Neural progenitor cell (in vitro differentiated cells): ENCODE results near the gene ENPP1.

Experiments
- CTCF ChIP-seq: fragments of 200-600 bp; sonication (generic); IDR thresholded peaks from 2 replicates; pipeline ENCODE4 v1.5.1; 2017; ENCODE audit warnings: antibody characterized with exemption, mild to moderate bottlenecking
- EZH2 ChIP-seq: fragments of 200-600 bp; sonication (generic); IDR thresholded peaks from 2 replicates; pipeline ENCODE4 v1.6.1; 2017; ENCODE audit warnings: antibody characterized with exemption, mild to moderate bottlenecking, moderate library complexity
- EZH2phosphoT487 ChIP-seq: fragments of 200-600 bp; sonication (generic); IDR thresholded peaks from 2 replicates; pipeline ENCODE4 v1.6.1; 2017; ENCODE audit warnings: antibody characterized with exemption

- TF ChIP-seq CTCF: peak; percentile 31
- no peak for TF ChIP-seq EZH2
- no peak for TF ChIP-seq EZH2phosphoT487
Measured at GRCh38 chr6:131792091-131792496, 15.7 kb upstream of the ENPP1 start.
